HG03571 (cell line): ENCODE data around the gene CCNY.
"Not testable (repeated sequence)": the region's sequence is repeated elsewhere in the genome, so short reads cannot be mapped to it uniquely, and the experiment has no call there.

Source experiments
- ATAC-seq: cut with Tn5 transposase; IDR thresholded peaks from one replicate; pipeline ENCODE4 v1.9.1; 2021; ENCODE audit not compliant: unreplicated experiment

The CCNY gene

DNA sequence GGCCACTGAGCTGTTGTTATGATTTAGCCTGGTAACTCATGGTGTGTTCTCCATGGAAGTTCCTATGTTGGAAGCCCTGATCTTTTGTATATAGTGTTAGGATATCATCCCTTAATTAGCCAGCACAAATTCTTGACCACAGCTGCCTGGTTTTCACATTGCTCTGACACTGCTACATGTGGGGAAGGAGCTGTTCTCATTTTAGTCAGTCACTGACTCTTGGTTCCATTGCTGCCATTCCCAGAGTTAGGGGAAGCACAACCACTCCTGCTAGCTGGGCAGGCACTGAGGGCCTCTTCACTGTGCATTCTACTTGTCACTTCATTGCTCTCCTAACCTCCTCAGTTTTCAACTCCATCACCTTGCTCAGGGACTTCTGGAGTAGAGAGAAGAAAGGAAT lies 170.4 kb downstream of the CCNY start:
- no peak for ATAC-seq

DNA sequence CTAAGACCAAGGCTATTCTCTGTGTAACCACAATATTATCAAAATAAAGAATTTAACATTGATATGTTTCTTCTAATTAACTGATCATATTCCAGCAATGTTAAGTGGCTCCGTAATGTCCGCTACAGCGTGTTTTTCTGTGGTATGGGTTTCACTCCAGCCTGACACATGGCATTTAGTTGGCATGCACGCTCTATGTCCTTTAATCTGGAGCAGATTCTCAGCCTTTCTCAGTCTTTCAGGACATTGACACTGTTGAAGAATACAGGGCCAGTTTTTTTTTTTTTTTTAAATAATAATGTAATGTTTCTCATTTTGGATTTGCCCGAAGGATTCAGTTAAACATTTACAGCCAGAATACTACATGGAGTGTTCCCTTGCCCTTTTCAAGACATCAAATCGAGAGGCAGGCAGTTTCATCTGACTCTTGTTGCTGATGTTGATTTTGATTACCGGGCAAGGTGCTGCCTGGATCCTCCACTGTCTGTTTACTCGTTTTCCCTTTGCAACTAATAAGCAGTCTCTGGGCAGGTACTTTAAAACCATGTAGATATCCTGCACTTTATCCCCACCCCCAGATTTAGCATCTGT lies 171.3 kb downstream of the CCNY start:
- ATAC-seq, result no peak

DNA sequence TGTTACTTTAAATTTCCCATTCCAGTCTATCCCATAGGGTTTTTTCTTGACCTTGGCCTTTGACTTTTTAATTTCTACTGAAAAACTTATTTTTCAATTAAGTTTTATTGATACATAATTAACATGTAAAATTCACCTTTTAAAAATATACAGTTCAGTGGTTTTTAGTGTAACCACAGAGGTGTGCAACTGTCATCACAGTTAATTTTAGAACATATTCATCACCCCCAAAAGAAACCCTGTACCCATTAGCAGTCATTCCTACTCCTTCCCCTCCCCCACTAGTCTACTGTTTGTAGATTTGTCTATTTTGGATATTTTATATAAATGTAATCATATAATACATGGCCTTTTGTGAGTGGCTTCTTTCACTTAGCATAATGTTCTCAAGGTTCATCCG lies 172.3 kb downstream of the CCNY start:
- ATAC-seq, result no peak

DNA sequence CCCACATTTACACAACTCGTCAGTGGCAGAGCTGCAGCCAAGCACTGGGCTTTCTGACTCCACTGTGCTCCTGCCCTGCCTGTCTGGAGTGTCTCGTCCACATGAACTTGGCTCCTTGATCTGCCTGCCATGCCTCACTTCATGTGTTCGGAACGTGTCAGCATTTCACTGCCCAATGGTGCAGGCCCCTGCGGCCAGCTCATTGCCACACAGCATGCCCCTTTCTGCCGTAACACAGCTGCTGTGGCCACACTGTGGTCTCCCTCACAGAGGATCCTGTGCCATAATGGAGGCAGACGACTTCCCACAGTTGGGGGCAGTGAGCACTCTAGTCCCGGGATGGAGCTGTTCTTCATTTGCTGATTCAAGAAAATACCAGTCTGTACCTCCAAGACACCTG lies 174.6 kb downstream of the CCNY start:
- ATAC-seq, result no peak

DNA sequence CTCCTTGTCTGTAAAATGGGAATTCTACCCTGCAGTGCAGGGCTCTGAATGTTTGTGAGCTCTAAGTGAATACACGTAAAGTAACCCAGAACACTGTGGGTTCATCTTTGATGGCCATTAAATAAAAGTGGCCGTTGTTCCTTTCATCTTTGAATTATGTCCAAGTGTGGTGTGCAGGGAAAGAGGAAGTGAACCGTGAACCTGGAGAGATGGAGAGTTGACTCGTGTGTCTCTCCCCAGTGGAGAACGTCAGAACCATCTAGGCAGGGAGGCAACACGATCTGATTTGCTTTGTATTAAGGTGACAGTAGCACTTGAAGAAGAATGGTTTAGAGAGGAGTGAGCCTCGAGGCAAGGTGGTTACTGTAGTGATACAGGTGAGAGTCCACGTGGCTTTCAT lies 175.3 kb downstream of the CCNY start:
- no peak for ATAC-seq

DNA sequence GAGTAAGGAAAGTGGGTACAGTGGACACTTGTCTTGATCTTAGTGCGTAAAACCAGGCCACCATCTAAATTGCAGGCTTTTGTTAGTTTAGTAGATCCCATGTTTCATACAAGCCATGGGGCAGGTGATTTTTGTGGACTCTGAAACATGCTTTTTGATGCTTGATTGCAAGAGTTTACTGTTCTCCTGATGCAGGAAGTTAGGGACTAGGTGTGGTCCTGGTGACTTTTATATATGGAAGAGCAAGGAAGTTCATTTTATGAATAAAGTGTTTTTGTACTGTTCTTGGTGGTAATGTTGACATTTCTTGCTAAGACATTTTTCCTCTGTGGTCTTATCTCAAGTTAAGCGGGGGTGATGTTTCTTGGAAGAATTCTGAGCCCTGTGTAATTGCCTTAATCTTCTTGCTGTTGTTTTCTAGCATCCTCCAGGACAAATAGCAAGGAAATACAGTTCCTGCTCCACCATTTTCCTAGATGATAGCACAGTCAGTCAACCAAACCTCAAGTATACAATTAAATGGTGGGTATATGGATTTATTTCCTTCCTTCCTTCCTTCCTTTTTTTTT lies 179.9 kb downstream of the CCNY start:
- ATAC-seq, result no peak

DNA sequence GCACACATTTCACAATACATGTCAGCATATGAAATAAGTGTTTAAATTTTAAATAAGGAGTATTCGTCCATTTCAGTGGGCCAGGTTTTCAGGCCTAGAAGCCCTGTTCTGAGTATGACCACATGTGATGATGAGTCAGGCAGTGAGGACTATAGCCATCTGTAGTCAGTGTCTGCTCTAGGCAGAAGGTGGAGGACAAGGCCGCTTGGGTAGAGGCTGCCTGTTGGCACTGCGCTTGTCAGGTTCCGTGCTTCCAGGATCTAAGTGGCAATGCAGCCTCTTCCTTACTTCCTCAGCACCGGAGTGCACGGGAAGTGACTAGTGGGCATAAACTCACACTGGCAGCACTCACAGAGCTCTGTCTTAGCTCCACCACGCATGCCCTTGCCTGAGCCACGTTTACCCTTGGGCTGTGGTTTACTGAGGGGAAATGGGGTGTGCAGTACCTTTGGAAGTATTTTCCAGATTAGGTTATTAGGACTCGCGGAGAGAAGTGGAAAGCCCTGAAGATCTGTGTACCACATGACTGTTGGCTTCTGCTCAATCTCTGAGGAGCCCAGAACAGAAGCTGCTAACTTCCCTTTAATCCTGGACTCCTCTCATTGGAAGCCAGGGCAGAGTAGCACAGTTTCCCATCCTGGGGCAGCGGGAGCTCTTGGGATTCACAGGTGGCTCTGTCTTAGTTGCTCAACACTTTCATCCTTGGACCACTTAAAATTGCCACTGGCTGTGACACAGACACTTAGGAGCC lies 181.3 kb downstream of the CCNY start:
- ATAC-seq, result no peak

DNA sequence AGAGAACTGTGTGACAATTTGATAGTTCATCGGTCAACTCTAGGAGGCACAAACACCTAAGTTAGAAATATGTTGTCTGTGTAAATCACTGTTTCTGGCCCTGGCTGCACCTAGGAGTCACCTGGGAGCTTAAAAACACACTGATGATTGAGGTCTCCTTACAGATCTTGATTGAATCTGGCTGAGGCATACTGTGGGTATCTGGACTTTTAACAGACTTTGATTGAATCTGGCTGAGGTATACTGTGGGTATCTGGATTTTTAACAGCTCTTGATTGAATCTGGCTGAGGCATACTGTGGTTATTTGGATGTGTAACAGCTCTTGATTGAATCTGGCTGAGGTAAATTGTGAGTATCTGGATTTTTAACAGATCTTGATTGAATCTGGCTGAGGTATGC lies 181.9 kb downstream of the CCNY start:
- not testable (repeated sequence) for ATAC-seq

DNA sequence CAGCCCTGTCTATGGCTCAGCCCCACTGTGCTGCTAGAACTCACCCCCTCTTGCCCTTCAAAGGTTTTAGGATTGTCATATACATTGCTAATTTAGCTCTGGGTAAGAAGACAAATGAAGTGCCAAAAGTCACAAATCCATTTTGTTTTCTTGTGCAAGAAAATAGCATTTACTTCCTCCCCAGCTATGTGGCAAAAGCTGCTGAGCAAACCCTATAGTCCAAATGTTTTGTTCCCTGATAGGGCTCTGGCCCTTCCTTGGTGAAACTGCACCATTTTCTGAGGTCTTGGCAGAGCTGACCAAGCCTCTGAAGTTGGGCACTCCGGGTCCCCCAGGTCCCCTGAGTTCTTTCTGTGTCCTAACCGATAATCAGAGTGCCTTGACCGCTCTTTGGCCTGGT lies 184.7 kb downstream of the CCNY start:
- no peak for ATAC-seq

DNA sequence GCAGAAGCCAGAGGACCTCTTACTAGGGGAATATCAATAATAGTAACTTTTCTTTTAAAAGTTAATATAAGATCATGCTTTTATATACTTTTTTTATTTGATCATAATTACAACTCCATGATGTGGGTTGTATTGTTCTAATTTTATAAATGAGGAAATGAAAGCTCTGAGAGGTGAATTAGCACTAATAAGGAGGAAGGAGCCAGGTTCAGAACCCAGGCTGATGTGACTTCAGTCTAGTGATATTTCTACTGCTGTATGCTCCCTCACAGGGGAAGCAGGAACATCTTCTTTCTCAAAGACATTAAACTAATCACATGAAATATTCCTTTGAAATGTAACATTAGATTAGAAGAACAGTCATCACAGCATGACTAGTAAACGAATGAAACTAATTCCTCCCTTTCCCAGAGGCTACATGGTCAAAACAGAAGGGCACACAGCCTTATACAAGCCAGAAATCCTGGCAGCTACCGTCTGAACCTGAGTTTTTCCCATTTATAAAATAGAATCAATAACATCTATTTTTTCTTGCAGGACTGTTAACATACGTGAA lies 187.4 kb downstream of the CCNY start:
- ATAC-seq, result no peak

DNA sequence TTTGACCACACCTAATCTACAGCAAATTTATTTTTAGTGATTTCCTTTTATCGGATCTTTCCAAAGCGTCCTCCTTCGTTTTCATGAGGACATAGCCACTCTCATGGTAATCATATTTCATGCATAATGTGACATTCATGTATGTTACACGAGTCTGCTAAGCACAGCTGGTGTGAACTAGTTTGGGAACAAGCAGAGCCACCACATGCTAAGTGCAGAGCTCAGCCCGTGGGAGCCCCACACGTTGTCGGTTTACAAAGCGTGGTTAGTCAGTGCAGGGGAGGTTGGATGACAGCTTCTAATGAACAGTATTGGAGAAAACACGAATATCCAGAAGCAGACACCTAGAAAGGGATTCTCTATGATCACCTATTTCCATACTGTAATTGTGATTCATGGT lies 190.4 kb downstream of the CCNY start:
- ATAC-seq, result no peak

DNA sequence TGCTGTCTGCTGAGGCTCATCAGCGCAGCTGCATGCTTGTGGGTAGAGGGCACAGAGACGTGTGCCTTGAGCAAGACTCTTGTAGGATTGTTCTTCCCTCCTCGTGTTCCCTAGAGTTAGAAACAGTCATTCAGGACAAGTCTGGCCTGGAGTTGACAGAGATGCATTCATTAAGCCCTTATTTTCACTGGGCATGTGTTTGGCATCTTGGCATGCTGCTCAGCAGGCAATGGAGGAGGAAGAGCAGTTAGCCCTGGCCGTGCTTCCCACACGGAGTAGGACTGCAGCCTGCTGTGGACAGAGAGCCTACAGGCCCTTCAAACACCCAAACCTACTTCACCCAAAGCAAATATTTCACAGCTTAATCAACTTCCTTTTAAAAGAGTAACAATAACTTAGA lies 195.8 kb downstream of the CCNY start:
- no peak for ATAC-seq

DNA sequence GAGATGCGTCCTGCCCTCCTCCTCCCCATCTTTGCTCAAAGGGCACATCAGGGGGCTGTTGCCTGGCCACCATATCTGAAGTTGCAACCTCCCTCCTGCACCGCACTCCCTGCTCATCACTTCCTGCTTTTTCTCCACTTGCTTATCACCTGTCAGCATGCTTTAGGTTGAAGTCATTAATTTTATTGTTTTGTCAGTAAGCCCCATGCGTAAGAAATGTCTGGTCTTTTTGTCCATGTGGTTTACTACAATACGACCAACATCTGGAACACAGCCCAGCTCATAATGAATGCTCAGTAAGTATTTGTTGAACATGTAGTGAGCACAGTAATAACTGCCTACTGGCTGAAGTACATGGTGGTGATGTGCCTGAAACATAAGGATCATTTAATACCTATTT lies 197.3 kb downstream of the CCNY start:
- no peak for ATAC-seq

DNA sequence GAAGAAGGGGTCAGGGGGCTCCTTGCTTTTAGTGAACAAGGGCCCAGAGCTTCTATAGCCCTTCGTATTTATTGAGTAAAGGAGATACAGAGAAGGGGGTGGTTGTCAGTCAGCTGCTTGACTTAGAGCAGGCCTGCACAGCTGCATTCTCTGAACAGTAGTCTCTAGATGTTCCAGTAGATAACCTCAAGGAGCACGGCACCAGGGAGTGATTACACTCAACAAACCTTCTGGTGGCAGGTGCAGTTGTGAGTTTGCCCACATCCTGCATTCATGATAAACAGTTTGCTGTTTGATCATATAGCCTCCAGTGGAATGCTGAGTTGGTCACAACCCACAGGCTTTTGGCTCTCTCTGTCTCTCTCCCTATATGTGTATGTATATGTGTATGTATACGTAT lies 198.8 kb downstream of the CCNY start:
- no peak for ATAC-seq

DNA sequence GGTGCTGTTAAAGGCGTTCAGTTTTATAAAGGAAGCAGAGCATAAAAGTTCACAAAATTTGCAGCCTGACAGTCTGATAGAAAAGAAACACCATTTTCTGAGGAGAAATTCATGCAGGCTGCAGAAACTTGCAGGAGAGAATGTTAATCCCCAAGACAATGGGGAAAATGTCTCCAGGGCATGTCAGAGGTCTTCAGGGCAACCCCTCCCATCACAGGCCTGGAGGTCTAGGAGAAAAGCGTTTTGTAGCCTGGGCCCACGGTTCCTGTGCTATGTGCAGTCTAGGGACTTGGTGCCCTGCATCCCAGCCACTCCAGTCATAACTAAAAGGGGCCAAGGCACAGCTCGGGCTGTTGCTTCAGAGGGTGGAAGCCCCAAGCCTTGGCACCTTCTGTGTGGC lies 200.5 kb downstream of the CCNY start:
- ATAC-seq, result no peak

DNA sequence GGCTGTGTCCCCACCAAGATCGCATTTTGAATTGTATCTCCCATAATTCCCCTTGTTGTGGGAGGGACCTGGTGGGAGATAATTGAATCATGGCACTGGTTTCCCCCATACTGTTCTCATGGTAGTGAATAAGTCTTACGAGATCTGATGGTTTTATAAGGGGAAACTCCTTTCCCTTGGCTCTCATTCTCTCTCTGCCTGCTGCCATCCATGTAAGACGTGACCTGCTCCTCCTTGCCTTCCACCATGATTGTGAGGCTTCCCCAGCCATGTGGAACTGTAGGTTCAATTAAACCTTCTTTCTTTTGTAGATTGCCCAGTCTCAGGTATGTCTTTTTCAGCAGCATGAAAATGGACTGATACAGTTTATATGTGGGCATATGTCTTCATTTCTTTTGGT lies 201.6 kb downstream of the CCNY start:
- ATAC-seq, result not testable (repeated sequence)

DNA sequence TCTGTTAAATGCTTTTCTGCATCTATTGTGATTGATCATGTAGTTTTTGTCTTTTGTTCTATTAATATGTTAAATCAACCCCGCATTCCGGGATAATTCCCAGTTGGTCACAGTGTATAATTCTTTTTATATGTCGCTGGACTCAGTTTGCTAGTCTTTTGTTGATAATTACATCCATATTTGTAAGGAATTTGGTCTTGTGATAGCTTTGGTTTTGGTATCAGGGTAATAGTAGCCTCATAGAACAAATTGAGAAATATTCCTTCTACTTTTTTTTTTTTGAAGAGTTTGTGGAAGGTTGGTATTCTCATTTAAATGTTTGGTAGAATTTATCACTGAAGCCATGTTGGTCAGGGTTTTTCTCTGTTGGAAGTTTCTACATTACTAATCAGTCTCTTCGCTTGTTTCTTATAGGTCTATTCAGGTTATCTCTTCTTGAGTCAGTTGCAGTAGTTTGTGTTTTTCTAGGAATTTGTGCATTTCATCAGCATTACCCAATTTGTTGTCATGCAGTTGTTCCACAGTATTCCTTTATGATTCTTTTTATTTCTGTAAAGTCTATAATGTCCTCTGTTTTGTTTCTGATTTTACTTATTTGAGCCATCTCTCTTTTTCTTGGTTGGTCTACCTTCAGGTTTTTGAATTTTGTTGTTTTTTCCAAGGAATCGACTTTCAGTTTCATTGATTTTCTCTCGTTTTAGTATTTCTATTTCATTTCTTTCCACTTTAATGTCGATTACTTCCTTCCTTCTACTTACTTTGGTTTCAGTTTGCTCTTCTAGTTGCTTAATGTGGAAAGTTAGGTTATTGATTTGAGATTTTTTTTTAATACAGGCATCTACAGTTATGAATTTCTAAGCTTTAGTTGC lies 204.2 kb downstream of the CCNY start:
- no peak for ATAC-seq

DNA sequence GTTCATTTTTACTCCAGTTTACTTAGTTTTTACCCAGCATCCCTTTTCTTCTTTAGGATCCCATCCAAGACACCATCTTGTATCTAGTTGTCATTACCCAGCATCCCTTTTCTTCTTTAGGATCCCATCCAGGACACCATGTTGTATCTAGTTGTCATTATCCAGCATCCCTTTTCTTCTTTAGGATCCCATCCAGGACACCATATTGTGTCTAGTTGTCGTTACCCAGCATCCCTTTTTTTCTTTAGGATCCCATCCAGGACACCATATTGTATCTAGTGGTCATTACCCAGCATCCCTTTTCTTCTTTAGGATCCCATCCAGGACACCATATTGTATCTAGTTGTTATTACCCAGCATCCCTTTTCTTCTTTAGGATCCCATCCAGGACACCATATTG lies 205.4 kb downstream of the CCNY start:
- ATAC-seq, result no peak

DNA sequence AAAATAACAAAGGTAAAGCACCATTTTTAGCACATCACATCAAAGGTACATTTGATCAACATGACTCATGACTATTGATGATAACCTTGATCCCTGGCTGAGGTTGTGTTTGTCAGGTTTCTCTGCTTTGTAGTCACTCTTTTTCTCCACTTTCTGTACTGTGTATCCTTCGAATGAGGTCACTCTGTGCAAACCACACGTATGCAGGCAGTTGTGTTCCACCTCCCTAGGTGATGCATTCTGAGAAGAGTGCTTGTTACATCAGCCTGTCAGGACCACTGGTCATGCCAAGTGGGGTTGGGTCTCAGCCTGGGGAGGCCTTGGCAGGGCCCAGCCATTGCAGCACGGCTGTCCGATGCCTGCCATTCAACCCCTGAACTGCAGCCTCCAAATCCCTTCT lies 206.0 kb downstream of the CCNY start:
- ATAC-seq, result no peak

DNA sequence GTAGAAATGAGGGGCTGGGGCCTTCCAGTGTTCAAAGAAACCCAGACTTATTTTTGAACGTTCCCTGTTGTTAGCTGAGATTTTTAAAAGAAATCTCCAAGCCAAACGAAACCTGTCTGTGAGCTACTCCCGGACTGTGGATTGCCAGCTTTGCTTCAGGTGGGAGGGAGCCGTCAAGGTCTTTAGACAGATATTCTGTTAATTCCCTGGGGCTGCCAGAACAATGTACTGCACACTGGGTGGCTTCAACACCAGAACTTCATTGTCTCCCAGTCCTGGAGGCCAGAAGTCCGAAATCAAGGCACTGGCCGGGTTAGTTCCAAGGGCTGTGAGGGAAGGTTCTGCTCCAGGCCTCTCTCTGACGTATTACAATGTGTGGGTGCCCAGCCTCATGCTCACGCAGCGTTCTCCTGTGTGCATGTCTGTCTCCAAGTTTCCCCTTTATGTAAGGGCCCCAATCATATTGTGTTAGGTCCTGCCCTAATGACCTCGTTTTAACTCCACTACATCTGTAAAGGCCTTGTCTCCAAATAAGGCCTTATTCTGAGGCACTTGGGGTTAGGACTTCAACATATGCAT lies 208.9 kb downstream of the CCNY start:
- ATAC-seq, result no peak
